Esophagus muscularis mucosa (tissue), 4 donors: ENCODE measurements around the gene ANKRD33B. TPM values are rescaled to one million over a fixed set of nuclear protein-coding genes. Genes with fewer than 3 reads are reported as not detected.
"Not testable (repeated sequence)": the region's sequence is repeated elsewhere in the genome, so short reads cannot be mapped to it uniquely, and the experiment has no call there.

ENCODE experiments used
- DNase-seq: peaks from one replicate; pipeline ENCODE4 v3.0.0-alpha.2; 2017; ENCODE audit errors: extremely low spot score
- H3K27ac ChIP-seq, 4 donors: fragments of 200-600 bp; sonication (generic); replicated peaks in 1 of 4; 1 replicate in 3 of 4; 2 replicates in 1 of 4; pipeline ENCODE4 v1.5.1; 2016 to 2019; ENCODE audit warnings: mild to moderate bottlenecking in 1 of 4
- H3K27me3 ChIP-seq, 4 donors: fragments of 200-600 bp; sonication (generic); one replicate each; pipeline versions ENCODE4 v1.5.1 to v1.6.0; 2016 to 2019
- H3K36me3 ChIP-seq, 4 donors: fragments of 200-600 bp; sonication (generic); one replicate each; pipeline ENCODE4 v1.5.1; 2016 to 2019
- H3K4me1 ChIP-seq, 4 donors: fragments of 200-600 bp; sonication (generic); one replicate each; pipeline ENCODE4 v1.5.1; 2016 to 2019
- H3K4me3 ChIP-seq, 4 donors: fragments of 200-600 bp; sonication (generic); 1 replicate in 2 of 4; 2 replicates in 2 of 4; pipeline ENCODE4 v1.5.1; 2016 to 2019; ENCODE audit warnings: mild to moderate bottlenecking in 4 of 4, moderate library complexity in 1 of 4
- H3K9me3 ChIP-seq, 4 donors: fragments of 200-600 bp; sonication (generic); 1 replicate in 3 of 4; 2 replicates in 1 of 4; pipeline ENCODE4 v1.5.1; 2016 to 2019
- CTCF ChIP-seq, 3 experiments: fragments of 200-600 bp in 2 of 3; fragments of 450-650 bp in 1 of 3; sonication (generic) in 2 of 3; IDR thresholded peaks; one replicate each; pipeline ENCODE4 v1.5.1; 2017 to 2019; ENCODE audit warnings: antibody characterized with exemption in 3 of 3, mild to moderate bottlenecking in 2 of 3, moderate library complexity in 1 of 3
- EP300 ChIP-seq: sonication (generic); formaldehyde crosslinking; IDR thresholded peaks from one replicate; pipeline ENCODE4 v1.6.1; 2017; ENCODE audit warnings: antibody characterized with exemption
- POLR2A ChIP-seq: fragments of 450-650 bp; IDR thresholded peaks from one replicate; pipeline ENCODE4 v1.6.1; 2017; ENCODE audit warnings: antibody characterized with exemption, moderate library complexity, mild to moderate bottlenecking, low read depth
- POLR2AphosphoS5 ChIP-seq, 2 donors: sonication (generic); formaldehyde crosslinking; IDR thresholded peaks; one replicate each; pipeline ENCODE4 v1.6.1; 2017; ENCODE audit warnings: antibody characterized with exemption in 2 of 2
- WGBS: methylation state at CpG from one replicate; pipeline ENCODE4 v1.1.5; 2018; 5-methylcytosine and 5-hydroxymethylcytosine counted together
- intact Hi-C: fragments of 100-400 bp; cut with DNase I; formaldehyde crosslinking; loops from one replicate; pipeline ENCODE4 v1.15.1; 2023
- total RNA-seq, 4 donors: library from RNA; depleted of rRNA; stranded (reverse); fragments of >200 nt; gene quantifications; one replicate each; pipeline versions ENCODE4 v1.1.0 to v1.2.1, GENCODE V29; 2016

ANKRD33B gene
- total RNA-seq, 4 donors from 2014 or later = 4.6 to 8.2 (median 6.7) TPM

DNA sequence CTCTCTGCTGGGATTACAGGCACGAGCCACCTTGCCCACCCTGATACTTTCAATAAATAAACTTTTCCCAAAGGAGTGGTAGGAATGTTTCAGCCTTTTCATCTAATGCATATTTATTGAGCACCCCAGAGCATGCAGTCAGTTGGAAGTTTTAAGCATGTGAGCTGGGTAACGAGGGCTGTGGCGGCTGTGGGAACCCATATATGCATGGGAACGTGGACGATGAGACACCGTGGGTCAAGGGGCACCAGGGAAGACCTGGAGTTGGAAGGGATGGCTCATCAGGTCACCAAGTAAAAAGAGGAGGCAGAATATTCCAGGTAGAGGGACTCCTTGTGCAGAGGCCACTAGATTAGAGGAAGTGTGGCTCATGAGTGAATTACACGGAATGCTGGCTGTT, 64.7 kb downstream of the ANKRD33B start:
- TF ChIP-seq EP300 (no peak), POLR2AphosphoS5 (IDR thresholded peaks at IDR 0.05) (no peak), CTCF (IDR thresholded peaks at IDR 0.05) (no peak), POLR2A (no peak)
- H3K4me1 ChIP-seq = peaks cover 16 to 28% (median 21%) of the 10 kb centered on the region in 4 donors
- no peak overlapping the region for H3K27ac ChIP-seq
- 85% methylated on average over 7 of the region's 7 CpGs for WGBS
- no peaks in the 10 kb centered on the region for H3K9me3 ChIP-seq
- no peak overlapping the region for H3K4me3 ChIP-seq
- intact Hi-C loops = loop anchor here (5.0 kb wide), 1 partner anchor 346 kb away; no protein-coding TSS in a partner anchor
- peaks cover 0 to 38% (median 0%) of the 10 kb centered on the region in 4 donors for H3K27me3 ChIP-seq
- no peaks in the 10 kb centered on the region for H3K36me3 ChIP-seq
- no peak for DNase-seq

GRCh38 chr5:10629682-10630081, 65.8 kb downstream of the ANKRD33B start:
- no peak for DNase-seq
- H3K9me3 ChIP-seq = no peaks in the 10 kb centered on the region
- no peaks in the 10 kb centered on the region for H3K36me3 ChIP-seq
- WGBS = 84% methylated on average over 5 of the region's 5 CpGs
- TF ChIP-seq POLR2A (no peak), CTCF (IDR thresholded peaks at IDR 0.05) (no peak), EP300 (no peak), POLR2AphosphoS5 (IDR thresholded peaks at IDR 0.05) (no peak)
- H3K27me3 ChIP-seq = peaks cover 0 to 32% (median 0%) of the 10 kb centered on the region in 4 donors
- peaks cover 16 to 30% (median 22%) of the 10 kb centered on the region in 4 donors for H3K4me1 ChIP-seq
- intact Hi-C loops = loop anchor here (5.0 kb wide), 1 partner anchor 347 kb away; no protein-coding TSS in a partner anchor
- no peak overlapping the region for H3K27ac ChIP-seq
- H3K4me3 ChIP-seq = no peak overlapping the region

- Histone ChIP-seq H3K36me3 (no peaks in the 10 kb centered on the region), H3K27me3 (peaks cover 0 to 28% (median 0%) of the 10 kb centered on the region in 4 donors), H3K4me1 (peaks cover 16 to 30% (median 22%) of the 10 kb centered on the region in 4 donors), H3K9me3 (no peaks in the 10 kb centered on the region), H3K27ac (no peak overlapping the region), H3K4me3 (no peak overlapping the region)
- TF ChIP-seq EP300 (no peak), POLR2AphosphoS5 (IDR thresholded peaks at IDR 0.05) (no peak), CTCF (IDR thresholded peaks at IDR 0.05) (no peak), POLR2A (no peak)
- intact Hi-C loops = no loop called here
- WGBS = 97% methylated on average over 5 of the region's 5 CpGs
- no peak for DNase-seq
These were observed 66.3 kb downstream of the ANKRD33B start for GRCh38 chr5:10630126-10630525.

DNA sequence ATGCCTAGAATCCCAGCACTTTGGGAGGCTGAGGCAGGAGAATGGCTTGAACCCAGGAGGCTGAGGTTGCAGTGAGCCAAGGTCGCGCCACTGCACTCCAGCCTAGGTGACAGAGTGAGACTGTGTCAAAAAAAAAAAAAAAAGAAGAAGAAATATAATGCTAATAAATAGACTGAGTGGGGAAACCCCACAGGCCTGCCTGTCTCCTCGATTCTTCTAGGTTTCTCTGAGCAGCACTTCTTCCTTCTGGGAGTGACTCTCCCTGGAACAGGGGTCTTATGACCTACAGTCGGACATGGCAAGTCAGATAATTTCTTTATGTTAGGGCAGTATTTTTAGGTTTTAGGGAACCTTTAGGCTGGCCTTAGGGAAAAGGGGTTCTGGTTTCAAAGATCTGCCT, 66.9 kb downstream of the ANKRD33B start:
- H3K9me3 ChIP-seq, H3K27ac ChIP-seq, H3K36me3 ChIP-seq, H3K4me3 ChIP-seq, DNase-seq, intact Hi-C loops: not testable (repeated sequence)
- H3K27me3 ChIP-seq = peaks cover 0 to 32% (median 0%) of the 10 kb centered on the region in 4 donors
- peaks cover 16 to 30% (median 22%) of the 10 kb centered on the region in 4 donors for H3K4me1 ChIP-seq
- 74% methylated on average over 4 of the region's 4 CpGs for WGBS

DNA sequence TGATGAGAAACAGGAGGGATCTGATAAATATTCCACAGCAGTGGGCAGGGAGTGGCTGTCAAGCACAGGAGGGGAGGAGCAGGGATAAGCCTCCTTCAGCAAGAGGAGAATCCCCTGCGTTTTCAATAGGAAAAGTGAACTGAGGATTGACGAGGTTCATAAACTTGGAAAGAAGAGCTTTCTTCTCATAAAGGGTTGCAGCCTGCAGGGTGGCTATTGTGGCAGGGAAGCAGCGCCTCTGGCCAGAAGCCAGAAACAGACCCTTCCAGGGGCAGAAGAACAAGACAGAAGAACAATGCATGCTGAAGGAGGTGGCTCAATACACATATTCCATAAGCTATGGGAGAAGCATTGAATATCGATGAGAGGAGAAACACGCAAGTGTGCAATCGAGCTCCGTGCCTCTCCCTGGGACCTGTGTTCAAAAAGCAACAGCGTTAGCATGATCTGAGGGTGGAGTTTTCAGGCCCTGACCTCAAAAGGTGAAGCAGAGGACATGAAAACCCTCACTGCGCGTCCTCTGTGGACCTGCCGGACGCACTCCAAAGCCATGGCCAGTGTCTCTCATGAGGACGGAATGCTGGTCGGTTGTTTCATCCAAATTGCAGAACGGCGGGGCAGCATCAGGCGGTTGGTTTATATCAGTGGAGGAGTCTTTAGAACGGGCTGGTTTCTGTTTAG, 67.6 kb downstream of the ANKRD33B start:
- H3K9me3 ChIP-seq = no peaks in the 10 kb centered on the region
- H3K4me3 ChIP-seq = no peak overlapping the region
- no peaks in the 10 kb centered on the region for H3K36me3 ChIP-seq
- intact Hi-C loops = no loop called here
- peaks cover 12 to 27% (median 19%) of the 10 kb centered on the region in 4 donors for H3K4me1 ChIP-seq
- H3K27me3 ChIP-seq = peaks cover 0 to 36% (median 0%) of the 10 kb centered on the region in 4 donors
- no peak for DNase-seq
- no peak for TF ChIP-seq CTCF (IDR thresholded peaks at IDR 0.05)
- no peak for TF ChIP-seq POLR2A
- TF ChIP-seq EP300 = no peak
- no peak for TF ChIP-seq POLR2AphosphoS5 (IDR thresholded peaks at IDR 0.05)
- no peak overlapping the region for H3K27ac ChIP-seq
- 87% methylated on average over 17 of the region's 18 CpGs for WGBS
